OCI-LY7 (cell line): Measurements from ENCODE around the gene ABL1. TPM values are rescaled to one million over a fixed set of nuclear protein-coding genes. Genes with fewer than 3 reads are reported as not detected.

Experiments used
- BruUV-seq: library from RNA; stranded (reverse); fragments of 400-500 nt; replicated peaks from 2 replicates; lab custom pipeline; 2021; lab: Mats Ljungman, UMichigan
- CTCF ChIA-PET: fragments of 300-600 bp; sonication (Branson Sonifier 250); formaldehyde crosslinking; loops from one replicate; lab custom pipeline; 2022; ENCODE audit warnings: antibody characterized with exemption; ENCODE audit not compliant: unreplicated experiment; lab: Charles Lee
- POLR2A ChIA-PET: fragments of 300-600 bp; sonication (Branson Sonifier 250); formaldehyde crosslinking; loops from one replicate; lab custom pipeline; 2022; ENCODE audit warnings: antibody characterized with exemption; lab: Charles Lee
- DNase-seq: peaks from one replicate; pipeline ENCODE4 v3.0.0-alpha.2; 2015; ENCODE audit warnings: low spot score
- H2AFZ ChIP-seq: fragments of 200-600 bp; sonication (generic), shearing (Covaris generic); 2 replicates; pipeline ENCODE4 v1.6.1; 2014; ENCODE audit warnings: mild to moderate bottlenecking, antibody characterized with exemption, low read length, moderate library complexity
- H3K27ac ChIP-seq: fragments of 200-600 bp; sonication (generic); 2 replicates; pipeline ENCODE4 v1.5.1; 2014; ENCODE audit warnings: mixed run types, low read depth, mild to moderate bottlenecking, moderate library complexity, low read length, inconsistent platforms; ENCODE audit not compliant: poor library complexity, severe bottlenecking
- H3K36me3 ChIP-seq: fragments of 200-600 bp; sonication (generic); 2 replicates; pipeline ENCODE4 v1.6.1; 2014; ENCODE audit warnings: mild to moderate bottlenecking, antibody characterized with exemption, low read length, moderate library complexity, mixed read lengths; ENCODE audit not compliant: insufficient read depth
- H3K4me1 ChIP-seq: fragments of 200-600 bp; sonication (generic); 2 replicates; pipeline ENCODE4 v1.5.1; 2014; ENCODE audit warnings: mild to moderate bottlenecking, low read length; ENCODE audit not compliant: insufficient read depth, poor library complexity, severe bottlenecking
- H3K4me2 ChIP-seq: fragments of 200-600 bp; sonication (generic); 2 replicates; pipeline ENCODE4 v1.6.1; 2014; ENCODE audit warnings: mild to moderate bottlenecking, low read length
- H3K4me3 ChIP-seq: fragments of 200-600 bp; sonication (generic); 2 replicates; pipeline ENCODE4 v1.5.1; 2014; ENCODE audit warnings: mild to moderate bottlenecking, low read depth, low read length; ENCODE audit not compliant: poor library complexity, severe bottlenecking
- H3K79me2 ChIP-seq: fragments of 200-600 bp; sonication (generic); 2 replicates; pipeline ENCODE4 v1.6.1; 2016; ENCODE audit warnings: low read depth, mild to moderate bottlenecking, low read length, moderate library complexity, mixed read lengths; ENCODE audit not compliant: insufficient read depth
- H3K9me2 ChIP-seq: fragments of 200-600 bp; sonication (generic); 2 replicates; pipeline ENCODE4 v1.6.1; 2016; ENCODE audit warnings: mild to moderate bottlenecking, low read length, mixed read lengths; ENCODE audit not compliant: insufficient read depth
- H3K9me3 ChIP-seq: fragments of 200-600 bp; sonication (generic); 2 replicates; pipeline ENCODE4 v1.6.1; 2014; ENCODE audit warnings: mild to moderate bottlenecking, mixed run types, low read length, mixed read lengths
- H4K20me1 ChIP-seq: fragments of 200-600 bp; sonication (generic); 2 replicates; pipeline ENCODE4 v1.6.1; 2014; ENCODE audit warnings: mild to moderate bottlenecking, antibody characterized with exemption, low read length, moderate library complexity, mixed read lengths; ENCODE audit not compliant: insufficient read depth
- EZH2phosphoT487 ChIP-seq: fragments of 200-600 bp; sonication (generic); IDR thresholded peaks from 2 replicates; pipeline ENCODE4 v1.6.1; 2018; ENCODE audit warnings: low read depth, borderline replicate concordance, mild to moderate bottlenecking, mixed run types, antibody characterized with exemption, low read length, moderate library complexity, mixed read lengths
- intact Hi-C: fragments of 100-400 bp; cut with micrococcal nuclease; formaldehyde crosslinking; loops from one replicate; pipeline ENCODE4 v1.10.0; 2022; ENCODE audit not compliant: unreplicated experiment
- total RNA-seq, 2 experiments: library from RNA; depleted of rRNA in 1 of 2; stranded (reverse); fragments of >200 nt in 1 of 2; shearing (Covaris generic) in 1 of 2; gene quantifications; 2 replicates each; pipeline ENCODE4 v1.2.3, GENCODE V29; 2014 to 2022
- TF ChIP-seq, protein P1 (sequence below): fragments of 200-600 bp; sonication (generic); conservative IDR thresholded peaks from 2 replicates; pipeline ENCODE4 v1.5.1; 2014; ENCODE audit warnings: mild to moderate bottlenecking, antibody characterized with exemption, low read length, moderate library complexity, mixed read lengths

Gene ABL1
- total RNA-seq, 2 experiments from 2014 or later, result 8.1 to 28.3 TPM

- no peak overlapping the region for H3K27ac ChIP-seq
- intact Hi-C loops, result no loop called here
- H3K4me3 ChIP-seq, result no peak overlapping the region
- H3K36me3 ChIP-seq, result no peaks in the 10 kb centered on the region
- no peaks in the 10 kb centered on the region; the same call in 1 of the 2 replicates for H4K20me1 ChIP-seq
- BruUV-seq, result no TSS peak
- H3K4me2 ChIP-seq, result no peak overlapping the region
- no peaks in the 10 kb centered on the region for H3K9me2 ChIP-seq
- H3K4me1 ChIP-seq, result no peaks in the 10 kb centered on the region
- no peak for TF ChIP-seq EZH2phosphoT487
- TF ChIP-seq, protein P1, sequence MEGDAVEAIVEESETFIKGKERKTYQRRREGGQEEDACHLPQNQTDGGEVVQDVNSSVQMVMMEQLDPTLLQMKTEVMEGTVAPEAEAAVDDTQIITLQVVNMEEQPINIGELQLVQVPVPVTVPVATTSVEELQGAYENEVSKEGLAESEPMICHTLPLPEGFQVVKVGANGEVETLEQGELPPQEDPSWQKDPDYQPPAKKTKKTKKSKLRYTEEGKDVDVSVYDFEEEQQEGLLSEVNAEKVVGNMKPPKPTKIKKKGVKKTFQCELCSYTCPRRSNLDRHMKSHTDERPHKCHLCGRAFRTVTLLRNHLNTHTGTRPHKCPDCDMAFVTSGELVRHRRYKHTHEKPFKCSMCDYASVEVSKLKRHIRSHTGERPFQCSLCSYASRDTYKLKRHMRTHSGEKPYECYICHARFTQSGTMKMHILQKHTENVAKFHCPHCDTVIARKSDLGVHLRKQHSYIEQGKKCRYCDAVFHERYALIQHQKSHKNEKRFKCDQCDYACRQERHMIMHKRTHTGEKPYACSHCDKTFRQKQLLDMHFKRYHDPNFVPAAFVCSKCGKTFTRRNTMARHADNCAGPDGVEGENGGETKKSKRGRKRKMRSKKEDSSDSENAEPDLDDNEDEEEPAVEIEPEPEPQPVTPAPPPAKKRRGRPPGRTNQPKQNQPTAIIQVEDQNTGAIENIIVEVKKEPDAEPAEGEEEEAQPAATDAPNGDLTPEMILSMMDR, result no peak
- H3K9me3 ChIP-seq, result no peaks in the 10 kb centered on the region
- H2AFZ ChIP-seq, result no peak overlapping the region
- no peaks in the 10 kb centered on the region for H3K79me2 ChIP-seq
- no peak for DNase-seq
- ChIA-PET POLR2A (no interaction called here), CTCF (no interaction called here)
These were observed 52.6 kb downstream of the ABL1 start for GRCh38 chr9:130887494-130888144.

DNA sequence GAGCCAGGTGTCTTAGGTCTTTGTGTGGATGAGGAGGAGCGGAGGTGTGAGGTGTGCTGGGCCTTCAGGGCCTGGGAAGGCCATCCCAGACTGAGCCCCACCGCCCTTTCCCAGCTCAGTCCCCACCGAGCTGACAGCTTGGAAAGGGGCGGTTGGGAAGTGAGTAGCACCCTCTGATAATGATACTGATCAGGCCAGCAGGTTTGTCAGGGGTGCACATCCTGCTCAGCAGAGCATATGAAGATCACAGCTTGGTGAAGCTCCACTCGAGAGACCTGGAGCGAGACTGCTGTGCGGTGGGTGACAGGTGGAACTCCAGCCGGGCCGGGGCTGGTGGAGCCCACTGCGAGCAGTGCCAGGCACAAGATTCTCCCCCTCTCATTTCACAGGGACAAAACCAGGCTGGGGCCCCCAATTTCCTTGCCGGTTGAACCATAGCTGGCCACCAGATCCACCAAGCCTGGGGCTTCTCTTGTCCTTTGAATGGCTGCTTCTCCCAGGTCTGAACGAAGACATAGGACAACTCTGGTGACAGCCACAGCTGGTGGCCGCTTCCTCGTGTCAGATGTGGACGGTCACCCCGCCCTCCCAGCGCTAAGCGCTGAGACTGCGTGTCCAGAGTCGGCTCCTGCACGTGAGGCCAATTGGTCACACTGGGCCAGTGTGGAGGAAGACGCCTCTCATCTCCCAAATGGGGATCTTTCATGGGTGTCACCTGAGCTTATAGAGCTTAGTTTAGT is 53.3 kb downstream of the ABL1 start:
- no peak overlapping the region for H3K4me2 ChIP-seq
- POLR2A ChIA-PET, result interaction anchor here (0.8 kb wide), 1 partner anchor 206 kb away, joined by 3 read pairs; no protein-coding TSS in a partner anchor
- H3K79me2 ChIP-seq, result no peaks in the 10 kb centered on the region
- H3K9me2 ChIP-seq, result no peaks in the 10 kb centered on the region
- no peak for TF ChIP-seq EZH2phosphoT487
- TF ChIP-seq, protein P1, result no peak
- H3K9me3 ChIP-seq, result no peaks in the 10 kb centered on the region
- H4K20me1 ChIP-seq, result no peaks in the 10 kb centered on the region; the same call in 1 of the 2 replicates
- BruUV-seq, result no TSS peak
- H3K36me3 ChIP-seq, result no peaks in the 10 kb centered on the region
- H2AFZ ChIP-seq, result no peak overlapping the region
- H3K4me1 ChIP-seq, result no peaks in the 10 kb centered on the region
- intact Hi-C loops, result no loop called here
- DNase-seq, result no peak
- no peak overlapping the region for H3K27ac ChIP-seq
- no peak overlapping the region for H3K4me3 ChIP-seq
- CTCF ChIA-PET, result no interaction called here
